GM12864 (cell line): ENCODE measurements around the gene C3orf18.

ENCODE experiments used
- DNase-seq: peaks from one replicate; pipeline ENCODE4 v3.0.0-alpha.2; 2011; ENCODE audit warnings: low read depth
- H3K4me3 ChIP-seq: 2 replicates; pipeline ENCODE4 v1.5.1; 2011; ENCODE audit warnings: mild to moderate bottlenecking, low read depth, low read length, control low read depth
- TF ChIP-seq, protein P1 (sequence below): IDR thresholded peaks from 2 replicates; pipeline ENCODE4 v1.5.1; 2011; ENCODE audit warnings: low read depth, mild to moderate bottlenecking, moderate library complexity, low read length, control low read depth, inconsistent platforms; ENCODE audit errors: missing control alignments

The C3orf18 gene

DNA sequence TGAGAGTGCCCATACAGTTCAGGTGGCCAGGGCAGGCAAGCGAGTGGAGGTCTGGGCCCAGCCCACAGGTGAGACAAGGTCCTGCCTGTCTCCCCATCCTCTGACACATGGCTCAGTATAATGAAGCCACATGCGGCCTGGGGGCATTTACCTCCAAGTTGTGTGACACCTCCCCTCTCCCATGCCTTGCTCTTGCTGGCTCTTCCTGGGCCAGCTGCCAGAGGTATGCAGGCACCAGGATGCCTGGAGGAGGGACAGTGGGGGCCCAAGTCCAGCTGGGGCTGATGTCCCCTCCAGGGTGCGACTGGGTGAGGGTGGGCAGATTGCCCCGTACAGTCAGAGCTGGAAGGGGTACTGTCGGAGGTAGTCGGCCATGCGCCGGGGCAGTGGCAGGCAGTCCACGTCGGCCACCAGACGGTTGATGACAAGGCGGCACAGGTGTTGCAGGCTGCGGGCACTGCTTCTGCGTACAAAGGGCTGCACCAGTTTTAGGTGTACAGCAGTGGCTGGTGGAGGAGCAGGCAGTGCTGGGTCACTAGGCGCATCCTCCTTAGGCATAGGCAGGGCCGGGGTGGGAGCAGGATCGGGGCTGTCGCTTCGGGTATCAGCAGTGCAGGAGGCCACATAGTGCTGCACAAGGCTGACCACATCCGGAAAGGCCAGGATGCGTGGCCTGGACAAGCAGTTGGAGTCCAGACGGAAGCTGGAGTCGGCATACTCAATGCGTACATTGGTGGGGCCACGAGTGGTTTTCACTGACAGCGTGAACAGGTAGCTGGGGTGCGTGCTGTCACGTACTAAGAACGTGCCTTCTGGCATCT lies 39.9 kb upstream of the C3orf18 start:
- no peak for DNase-seq
- TF ChIP-seq, protein P1, sequence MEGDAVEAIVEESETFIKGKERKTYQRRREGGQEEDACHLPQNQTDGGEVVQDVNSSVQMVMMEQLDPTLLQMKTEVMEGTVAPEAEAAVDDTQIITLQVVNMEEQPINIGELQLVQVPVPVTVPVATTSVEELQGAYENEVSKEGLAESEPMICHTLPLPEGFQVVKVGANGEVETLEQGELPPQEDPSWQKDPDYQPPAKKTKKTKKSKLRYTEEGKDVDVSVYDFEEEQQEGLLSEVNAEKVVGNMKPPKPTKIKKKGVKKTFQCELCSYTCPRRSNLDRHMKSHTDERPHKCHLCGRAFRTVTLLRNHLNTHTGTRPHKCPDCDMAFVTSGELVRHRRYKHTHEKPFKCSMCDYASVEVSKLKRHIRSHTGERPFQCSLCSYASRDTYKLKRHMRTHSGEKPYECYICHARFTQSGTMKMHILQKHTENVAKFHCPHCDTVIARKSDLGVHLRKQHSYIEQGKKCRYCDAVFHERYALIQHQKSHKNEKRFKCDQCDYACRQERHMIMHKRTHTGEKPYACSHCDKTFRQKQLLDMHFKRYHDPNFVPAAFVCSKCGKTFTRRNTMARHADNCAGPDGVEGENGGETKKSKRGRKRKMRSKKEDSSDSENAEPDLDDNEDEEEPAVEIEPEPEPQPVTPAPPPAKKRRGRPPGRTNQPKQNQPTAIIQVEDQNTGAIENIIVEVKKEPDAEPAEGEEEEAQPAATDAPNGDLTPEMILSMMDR: no peak
- no peak overlapping the region for H3K4me3 ChIP-seq

DNA sequence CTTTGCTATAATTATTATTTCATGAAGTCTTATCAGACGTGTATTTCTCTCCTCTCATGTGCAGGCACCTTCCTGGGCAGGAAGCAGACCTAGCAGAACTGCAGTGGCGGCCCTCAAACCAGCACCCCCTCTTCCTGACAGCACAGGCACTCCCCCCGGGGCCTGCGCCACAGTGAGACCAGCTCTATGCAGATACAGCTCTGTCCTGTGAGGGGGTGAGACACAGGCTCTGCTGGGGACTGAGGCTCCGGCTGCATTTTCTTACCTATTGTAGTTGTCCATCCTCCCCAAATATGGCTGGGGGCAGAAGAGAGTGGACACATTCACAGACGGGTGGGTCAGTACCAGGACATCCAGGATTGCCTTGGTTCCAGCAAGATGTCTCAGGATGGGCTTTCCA lies 39.0 kb upstream of the C3orf18 start:
- TF ChIP-seq, protein P1: no peak
- no peak for DNase-seq
- no peak overlapping the region for H3K4me3 ChIP-seq

DNA sequence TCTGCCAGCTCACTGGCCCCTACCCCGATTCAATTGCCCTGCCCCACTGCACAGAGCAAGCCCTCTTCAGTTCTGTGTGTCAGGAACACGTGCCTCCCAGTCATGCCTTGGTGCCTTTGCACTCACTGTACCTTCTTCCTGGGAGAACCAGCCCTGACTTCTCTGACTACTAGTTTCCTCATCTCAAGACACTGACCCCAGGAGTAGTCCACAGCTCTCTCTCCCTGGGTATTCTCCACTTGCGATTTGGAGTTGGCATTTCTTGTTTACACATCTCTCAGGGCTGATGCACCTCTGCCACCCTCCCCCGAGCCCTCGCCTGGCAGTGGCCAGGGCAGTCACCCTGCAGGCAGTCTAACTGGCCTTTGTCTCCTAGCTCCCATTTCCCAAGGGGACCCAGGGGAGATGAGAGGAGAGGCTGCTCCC lies 38.4 kb upstream of the C3orf18 start:
- no peak overlapping the region for H3K4me3 ChIP-seq
- TF ChIP-seq, protein P1: no peak
- no peak for DNase-seq

DNA sequence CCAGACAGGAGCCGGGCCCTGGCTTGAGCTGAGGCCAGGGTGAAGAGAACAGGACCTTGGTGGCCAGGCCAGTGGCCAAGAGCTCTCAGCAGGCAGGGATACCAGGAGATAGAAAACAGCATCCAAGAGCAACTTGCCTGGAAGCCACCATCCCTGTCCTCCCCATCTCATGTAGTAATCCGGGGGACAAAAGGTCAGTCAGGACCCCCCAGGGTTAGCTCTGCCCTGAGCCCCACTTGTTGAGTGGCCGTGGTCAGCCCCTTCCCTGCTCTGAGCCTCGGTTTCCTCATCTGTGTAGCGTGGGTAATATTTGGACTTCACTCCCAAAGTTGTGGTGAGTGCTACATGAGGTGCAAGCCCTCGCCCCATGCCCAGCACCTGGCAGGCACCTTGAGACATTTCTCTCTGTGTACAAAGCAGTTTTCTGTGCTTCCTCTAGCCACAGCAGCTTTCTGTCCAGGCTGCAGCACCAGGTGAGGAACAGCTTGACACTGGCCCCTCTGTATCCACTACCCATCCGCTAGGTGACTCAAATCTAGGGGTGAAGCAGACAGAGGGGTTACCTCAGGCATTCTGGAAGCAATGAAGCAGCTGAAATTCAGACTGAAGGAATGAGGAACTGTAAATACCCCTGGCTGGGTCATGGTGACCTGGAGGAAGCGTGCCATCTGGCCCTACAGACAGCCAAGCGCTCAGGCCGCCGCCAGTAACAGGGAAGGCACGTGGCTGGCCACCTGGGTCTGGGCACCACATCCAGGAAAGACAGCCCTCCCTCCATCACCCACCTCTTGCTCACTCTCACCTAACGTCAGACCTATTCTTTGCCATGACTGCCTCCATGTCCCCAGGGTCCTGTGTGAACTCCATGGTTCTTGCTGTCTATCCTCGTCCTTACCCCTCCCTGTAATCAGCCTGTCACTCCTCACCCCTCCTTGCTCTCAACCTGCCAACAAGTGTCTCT lies 37.4 kb upstream of the C3orf18 start:
- no peak for DNase-seq
- H3K4me3 ChIP-seq: no peak overlapping the region
- TF ChIP-seq, protein P1: no peak

DNA sequence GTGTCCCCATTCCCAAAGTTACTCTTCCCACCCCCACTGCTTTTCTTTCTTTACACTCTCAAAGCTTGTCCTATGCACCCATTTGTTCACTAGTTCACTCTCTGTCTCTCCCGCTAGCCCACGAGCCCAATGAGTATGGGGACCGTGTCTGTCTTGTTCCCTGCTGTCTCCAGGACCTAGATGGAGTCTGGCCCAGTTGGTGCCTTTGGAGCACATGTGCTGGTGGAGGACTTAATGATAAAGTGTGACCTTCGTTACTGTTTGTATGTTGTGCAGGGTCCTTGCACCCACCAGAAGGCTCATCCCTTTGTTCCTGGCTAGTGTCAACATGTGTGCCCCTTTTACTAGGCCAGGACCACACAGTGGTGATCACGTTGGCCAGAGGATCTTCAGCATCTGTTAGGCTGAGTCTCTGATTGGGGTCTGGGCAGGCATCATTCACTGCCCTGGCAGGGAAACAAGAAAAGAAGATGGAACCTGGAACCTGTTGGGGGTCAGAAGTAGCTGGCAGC lies 36.6 kb upstream of the C3orf18 start:
- DNase-seq: no peak
- H3K4me3 ChIP-seq: no peak overlapping the region
- TF ChIP-seq, protein P1: no peak

DNA sequence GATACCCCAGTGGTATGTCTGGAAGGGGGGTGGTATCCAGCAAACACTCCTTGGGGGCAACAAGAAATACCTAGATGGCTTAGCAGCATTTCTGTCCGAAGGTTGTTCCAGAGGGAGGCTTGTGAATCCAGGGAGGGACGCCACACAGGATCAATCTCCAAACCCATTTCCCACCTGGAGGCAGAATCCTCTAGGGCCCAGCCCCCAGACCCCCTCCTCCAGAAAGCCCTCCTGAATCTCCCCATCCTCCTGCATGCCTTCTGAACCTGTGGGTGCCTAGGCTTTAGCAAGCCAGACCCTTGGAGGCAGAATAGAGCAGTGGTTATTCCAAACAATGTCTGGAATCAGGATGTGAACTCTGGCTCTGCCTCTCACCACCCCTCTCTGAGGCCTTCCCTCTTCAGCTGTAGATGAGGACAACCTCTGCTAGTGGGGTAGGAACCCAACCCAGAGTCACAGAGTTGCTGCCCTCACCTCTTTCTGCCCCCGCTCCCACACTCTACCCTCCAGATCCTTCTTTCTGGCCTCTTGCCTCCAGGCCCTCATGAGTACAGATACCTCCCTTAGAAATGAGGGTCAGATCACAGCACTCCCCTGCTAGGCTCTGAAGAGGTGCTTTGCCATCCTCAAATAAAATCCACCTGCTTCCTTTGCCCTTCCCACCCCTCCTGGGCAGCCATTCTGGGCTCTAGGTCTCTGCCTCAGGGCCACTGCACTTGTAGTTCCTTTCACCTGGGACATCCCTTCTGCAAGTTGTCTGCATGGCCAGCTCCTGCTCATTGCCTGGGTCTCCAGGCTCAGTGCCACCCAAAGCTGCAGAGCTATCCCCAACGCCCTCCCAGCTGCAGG lies 35.9 kb upstream of the C3orf18 start:
- TF ChIP-seq, protein P1: no peak
- H3K4me3 ChIP-seq: no peak overlapping the region
- DNase-seq: no peak
